HT1080 (cell line): ENCODE data around the gene SAMD4A. TPM values are rescaled to one million over a fixed set of nuclear protein-coding genes. Genes with fewer than 3 reads are reported as not detected.

ENCODE experiments used
- DNase-seq: peaks from one replicate; pipeline ENCODE4 v3.0.0-alpha.2; 2015; ENCODE audit warnings: low read depth
- total RNA-seq: library from RNA; depleted of rRNA; stranded (reverse); fragments of >200 nt; shearing (Covaris generic); gene quantifications from 2 replicates; pipeline ENCODE4 v1.2.3, GENCODE V29; 2014

Gene SAMD4A
- total RNA-seq, 1 experiment from 2014 or later, result 16.3 TPM

DNA sequence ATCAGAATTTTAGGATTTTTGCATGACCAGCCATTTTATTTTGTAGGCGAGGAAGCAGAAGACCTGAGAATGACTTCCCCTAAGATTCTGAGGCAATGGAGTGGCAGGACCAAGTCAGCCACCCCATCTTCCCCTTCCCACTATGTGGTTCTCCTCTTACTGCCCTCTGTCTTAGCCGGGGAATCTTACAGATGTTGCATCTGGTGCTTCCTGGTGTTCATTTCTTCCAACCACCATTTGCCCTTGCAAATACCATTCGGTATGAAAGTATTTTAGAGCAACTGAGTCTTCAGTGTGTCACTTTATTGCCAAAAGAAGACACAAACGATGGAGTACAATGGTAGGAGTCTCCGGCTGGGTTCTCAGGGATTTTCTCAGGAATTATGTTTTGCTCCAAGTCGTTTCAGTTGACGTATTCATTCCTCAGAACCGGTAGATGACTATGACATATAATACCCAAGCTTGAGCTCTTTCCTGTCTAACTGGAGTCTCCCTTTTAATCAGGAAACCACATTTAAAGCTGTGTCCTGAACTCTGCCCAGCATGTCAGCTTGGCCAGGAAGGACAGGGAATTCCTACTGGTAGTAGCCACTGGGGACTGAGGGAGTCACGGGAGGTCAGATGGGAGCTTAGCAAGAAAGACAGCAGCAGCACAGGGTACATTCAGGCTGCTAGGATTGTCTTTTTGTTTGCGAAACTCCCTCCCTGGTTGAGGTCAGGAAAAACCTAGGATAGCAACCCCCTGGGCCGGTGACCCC is 87.0 kb downstream of the SAMD4A start:
- DNase-seq, result peak; percentile 93

DNA sequence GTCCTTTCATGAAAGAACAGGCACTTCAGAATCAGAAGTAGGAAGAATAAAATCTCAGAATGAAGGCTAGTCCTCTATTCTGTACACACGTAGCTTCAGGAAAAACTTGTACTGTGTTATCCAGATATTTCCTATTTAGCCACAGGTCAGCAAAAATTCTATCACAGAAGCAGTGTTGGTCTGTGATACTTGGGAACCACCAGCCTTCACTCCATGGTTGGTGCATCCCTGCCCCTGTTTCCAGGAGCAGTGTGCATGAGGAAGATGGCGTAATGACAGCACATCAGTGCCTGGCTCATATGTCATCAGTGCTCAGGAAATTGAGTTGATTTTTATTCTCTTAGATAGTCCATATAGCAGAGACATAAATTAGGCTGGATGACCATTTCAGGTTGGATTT is 87.7 kb downstream of the SAMD4A start:
- peak; percentile 20 for DNase-seq

DNA sequence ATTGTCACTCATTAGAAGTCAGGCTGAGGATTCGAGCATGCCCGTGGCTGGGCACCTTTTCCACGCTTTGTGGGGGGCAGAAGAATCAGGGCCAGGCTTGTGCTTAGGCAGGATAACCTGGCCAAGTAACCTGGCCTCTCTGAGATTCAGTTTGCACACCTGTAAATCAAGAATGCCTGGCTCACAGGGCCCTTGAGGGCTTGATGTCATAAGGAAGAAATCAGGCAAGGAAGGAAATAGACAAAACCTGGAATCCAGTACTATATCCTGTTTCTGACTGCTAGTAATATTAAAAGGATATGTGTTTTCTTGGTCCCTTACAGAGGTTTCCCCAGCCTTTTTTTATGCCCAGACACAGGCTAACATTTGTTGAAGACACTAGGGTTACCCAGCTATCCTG is 91.9 kb downstream of the SAMD4A start:
- no peak for DNase-seq

DNA sequence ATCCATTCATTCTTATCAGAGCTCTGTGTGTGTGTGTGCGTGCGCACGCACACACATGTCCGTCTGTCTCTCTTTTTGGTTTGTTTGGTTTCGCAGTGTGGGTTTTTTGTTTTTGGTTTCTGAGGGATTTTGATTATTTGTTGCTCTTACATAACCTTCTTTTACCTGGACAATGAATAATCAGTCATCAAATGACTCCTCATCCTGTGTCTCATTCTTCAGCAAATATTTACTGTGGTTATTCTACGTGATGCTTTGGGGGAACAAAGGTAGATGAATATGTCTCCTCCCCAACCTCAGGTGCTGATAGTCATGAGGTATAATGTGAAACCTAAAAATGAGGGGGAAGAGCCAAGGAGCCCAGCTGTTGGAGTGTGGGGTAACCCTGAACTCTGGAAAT is 92.4 kb downstream of the SAMD4A start:
- DNase-seq, result no peak

DNA sequence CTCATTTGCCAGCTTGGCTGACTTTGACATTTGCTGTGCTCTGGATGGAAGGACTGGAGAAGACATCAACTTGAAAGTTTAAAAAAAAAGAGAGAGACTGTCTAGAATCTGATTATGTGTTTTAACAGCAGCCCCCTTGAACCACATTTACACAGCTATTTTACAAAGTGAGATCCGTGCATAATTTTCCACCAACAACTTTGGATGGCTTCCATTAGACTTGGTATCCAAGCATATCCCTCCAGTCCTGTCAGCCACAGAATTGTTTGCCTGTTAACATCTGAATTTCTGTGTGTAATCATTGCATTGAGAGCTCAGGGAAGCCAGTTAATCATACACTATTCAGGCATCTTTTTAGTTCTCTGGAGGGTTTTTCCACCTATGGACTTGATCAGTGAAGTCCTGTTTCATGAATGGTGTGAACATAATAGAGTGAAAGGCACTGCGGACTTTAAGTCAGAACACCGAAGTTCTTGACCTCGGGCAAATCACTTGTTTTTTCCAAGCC is 93.7 kb downstream of the SAMD4A start:
- no peak for DNase-seq

DNA sequence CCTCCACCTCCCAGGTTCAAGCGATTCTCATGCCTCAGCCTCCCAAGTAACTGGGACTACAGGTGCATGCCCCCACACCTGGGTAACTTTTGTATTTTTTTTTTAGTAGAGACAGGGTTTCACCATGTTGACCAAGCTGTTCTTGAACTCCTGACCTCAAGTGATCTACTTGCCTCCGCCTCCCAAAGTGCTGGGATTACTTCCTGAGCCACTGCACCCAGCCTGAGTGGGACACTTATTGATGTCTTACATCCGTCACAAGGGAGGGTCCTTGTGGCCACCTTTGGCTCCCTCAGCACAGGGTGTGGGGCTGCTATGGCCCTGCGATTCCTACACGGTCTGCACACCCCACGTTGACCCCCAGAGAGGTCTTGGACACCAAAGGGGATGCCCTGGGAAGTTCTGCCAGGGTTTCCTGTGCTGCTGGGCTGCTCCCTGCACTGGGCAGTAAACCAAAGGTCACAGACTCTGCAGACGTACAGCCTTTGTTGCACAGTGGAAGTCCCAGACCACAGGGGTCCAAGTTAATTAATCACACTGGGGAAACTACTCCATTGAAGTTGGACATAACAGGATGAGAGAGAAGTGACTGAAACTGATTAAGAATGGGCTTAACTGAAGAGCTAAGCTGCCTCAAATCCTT is 95.7 kb downstream of the SAMD4A start:
- DNase-seq, result no peak

DNA sequence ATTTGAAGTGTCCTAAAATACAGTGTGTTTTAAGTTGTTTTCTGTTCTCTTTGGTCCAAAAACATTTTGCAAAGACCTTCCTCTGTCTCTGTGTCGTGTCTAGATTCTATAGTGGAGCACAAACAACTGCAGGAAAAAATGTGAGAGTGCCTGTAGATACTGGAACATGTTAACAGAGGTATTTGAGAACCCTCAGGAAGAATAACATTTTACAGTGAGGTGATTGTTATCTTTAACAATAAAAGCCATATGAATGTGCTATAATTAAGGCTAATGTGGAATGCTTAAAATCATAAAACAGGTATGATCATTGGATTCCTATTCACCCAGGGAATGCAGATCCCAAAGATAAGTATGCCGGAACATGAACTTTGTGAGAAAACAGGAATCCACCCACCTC is 98.0 kb downstream of the SAMD4A start:
- no peak for DNase-seq

DNA sequence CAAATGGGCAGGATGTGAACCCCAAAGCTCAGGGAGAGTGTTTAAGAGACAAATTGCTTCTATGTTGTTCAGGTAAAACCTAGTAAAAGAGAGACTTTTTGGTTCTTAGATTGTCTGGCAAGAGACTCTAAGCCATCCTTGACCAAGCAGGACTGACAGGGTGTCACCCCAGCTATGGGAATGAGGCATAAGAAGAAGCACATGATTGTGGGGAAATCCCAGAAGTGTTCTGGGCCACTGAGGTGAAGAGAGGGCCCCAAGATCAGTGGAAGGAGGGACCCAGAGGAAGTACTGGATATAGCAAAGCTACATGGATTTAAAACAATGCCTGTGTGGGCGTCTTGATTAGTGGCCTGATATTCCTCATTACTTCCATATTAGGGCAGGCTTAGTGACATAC is 99.0 kb downstream of the SAMD4A start:
- no peak for DNase-seq

DNA sequence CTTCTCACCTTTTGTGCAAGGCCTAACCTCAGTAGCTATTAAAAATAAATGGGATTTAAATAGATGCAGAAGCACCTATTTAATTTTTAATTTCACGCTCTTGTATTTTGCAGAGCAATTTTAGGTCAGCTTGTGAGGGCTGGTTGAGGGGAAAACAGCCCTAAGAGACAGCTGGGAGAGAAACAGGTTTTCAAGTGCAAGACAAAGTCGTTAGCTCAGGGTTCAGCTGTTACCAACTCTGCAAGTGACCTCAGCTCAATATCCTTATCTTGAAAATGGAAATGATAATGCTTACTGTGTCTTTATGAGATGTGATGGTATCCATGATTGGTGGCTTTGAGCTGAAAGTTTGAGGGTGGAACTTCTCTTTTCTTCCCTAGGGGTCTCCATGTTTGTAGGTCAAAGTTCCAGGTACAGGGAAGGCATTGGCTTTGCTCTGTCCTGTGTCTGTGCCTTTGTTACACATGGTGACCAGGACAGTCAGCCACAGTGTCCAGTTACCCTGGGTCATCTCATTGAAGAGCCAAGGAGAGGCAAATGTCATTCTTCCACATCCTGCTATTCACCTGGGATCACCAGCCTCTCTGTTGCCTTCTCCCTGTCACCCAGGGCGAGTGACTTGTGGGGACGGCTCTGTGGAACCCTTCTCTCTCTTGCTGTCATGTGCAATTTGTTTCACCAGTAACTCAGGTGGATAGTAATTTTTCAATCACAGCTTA is 100.3 kb downstream of the SAMD4A start:
- no peak for DNase-seq

DNA sequence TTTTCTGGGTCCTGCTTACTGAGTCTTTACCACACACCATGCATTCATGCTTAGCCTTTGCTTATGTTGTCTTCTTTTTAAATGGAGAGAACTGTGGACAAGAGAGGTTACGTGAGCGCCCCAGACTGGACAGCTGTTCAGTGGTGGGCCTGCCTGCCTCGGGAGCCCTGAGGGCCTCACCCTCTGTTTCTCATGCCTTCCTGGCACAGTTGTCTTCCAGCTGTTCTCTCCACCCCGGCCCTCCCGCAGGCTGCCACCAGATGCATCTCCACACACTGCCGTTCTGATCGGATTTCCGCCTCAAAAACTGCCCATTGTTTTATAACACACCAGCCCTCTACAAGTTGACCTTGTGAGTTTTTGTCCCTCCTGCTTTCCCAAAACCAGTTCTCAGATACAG is 100.8 kb downstream of the SAMD4A start:
- DNase-seq, result no peak

DNA sequence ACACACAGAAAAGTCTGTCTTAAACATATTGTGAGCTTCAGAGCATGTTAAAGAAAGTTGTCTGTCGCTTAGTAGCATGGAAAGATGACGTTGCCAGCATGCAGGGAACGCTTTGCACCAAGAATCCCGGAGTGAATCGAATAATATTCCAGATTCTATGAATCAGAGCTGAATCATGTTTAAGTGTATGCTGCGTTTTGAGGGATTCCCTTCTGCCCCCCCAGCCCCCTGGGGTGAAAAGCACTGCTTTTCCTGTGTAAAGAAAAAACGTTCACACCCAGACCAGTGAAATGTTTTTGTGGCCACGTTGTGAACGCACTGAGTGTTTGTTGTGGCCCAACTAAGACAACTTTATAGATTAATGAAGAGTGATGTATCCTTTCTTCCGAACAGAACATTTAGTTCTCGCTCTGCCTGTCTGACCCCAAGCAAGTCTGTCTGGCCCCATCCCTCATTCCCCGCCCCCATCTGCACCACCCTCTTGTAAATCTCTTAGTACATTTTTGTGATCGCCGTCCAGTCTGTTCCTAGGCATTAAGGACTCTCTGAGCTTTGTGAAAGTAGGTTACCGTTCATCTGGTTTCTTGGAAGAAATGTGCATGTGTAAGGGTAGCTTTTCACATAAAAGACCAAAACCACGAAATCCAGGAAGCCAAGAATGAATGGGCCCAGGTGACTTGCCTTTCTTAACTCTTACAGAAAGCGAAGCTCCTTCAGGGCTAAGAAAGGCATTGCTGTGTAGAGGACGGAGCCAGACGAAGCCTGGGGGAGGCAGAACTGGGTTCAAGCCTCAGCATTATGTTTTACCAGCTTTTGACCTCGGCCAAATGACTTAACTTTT is 103.0 kb downstream of the SAMD4A start:
- peak; percentile 89 for DNase-seq

DNA sequence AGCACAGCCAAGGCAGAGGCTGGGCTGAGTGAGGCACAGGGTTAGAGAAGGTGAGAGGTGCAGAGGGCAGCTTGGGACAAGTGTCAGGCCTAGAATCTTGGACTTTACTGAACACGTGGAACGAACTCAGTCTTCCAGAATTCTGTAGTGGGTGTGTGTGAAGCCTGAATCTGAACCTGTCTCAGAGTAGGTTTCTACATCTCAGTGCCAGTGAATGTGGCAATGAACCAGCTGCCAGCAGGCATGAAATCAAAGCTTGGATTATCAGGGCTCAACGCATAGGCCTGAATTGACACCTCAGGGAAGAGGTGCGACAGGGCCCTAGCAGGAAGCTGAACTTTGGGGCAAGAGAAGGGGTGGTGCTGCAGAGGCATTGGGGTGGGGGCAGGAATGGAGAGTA is 104.6 kb downstream of the SAMD4A start:
- no peak for DNase-seq

DNA sequence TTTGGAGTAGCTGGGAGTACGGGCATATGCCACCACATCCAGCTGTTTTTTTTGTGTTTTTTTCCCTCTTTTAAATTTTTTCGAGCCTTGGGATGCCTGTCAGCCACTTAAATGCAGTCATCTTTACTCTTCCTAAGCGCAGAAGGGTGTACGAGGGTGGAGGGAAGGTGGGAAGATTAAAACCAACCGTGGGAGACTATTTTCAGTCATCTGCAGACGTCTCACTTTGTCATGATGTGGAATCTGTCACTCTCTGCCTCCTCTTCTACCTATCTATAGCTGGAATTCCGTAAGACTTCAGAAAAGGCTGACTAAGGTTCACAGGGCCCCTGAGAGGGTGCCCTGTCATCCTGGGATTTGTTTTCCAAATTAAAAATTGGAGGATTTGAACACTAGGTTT is 105.3 kb downstream of the SAMD4A start:
- no peak for DNase-seq

DNA sequence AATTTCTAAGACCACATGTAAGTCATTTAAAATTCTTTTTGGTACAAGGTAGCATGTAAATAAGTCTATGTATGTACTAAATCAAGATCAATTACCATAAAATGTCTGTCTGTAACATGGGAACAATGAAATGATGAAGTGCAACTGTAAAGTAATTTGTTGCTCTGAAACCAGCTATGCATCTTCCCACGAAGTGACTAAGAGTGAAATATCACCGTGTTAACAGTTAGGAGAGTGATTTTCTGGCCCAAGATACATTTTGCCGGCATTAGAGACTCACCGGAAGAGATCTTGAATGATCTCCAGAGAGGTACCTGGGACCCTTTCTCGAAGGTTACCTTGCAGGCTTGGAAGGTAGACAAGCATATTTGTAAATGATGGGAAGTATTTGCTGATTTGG is 105.8 kb downstream of the SAMD4A start:
- DNase-seq, result no peak

DNA sequence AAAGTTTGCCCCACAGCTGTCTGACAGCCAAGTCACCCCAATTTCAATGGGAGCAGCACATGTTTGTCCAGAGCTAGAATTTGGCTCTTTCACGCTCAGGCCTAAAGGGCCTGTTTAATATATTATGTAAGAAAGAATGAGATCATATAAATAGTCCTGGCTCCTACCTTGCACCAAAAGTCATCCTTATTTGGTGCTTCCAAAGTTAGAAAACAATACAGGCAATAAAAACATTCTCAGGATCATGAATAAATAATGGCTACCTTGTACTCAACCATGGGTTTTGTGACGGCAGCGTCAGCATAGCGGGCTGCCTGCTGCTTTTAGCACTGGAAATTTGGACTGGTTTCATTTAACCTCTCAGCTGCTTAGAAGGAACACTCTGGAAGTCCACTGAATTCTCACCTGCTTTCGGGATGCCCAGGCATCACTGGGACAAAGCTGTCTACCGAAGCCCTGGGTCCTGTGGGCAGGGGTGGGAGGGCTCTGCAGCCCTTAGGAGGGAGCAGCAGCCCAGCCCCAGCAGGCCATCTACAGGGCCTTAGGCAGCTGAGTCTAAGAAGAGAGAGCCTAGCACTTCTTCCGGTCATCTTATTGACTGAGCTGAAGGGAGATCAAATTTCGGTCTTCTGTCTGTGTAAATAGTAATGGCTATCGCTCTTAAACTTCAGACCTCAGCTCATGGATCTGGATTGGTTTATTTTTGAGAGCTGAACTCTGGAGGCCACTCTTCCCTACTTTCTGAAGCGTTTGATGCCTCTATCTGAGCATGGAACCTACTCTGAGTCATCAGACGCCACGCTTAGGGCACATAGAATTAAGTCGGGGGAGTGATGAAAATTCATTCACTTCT is 106.5 kb downstream of the SAMD4A start:
- DNase-seq, result no peak

DNA sequence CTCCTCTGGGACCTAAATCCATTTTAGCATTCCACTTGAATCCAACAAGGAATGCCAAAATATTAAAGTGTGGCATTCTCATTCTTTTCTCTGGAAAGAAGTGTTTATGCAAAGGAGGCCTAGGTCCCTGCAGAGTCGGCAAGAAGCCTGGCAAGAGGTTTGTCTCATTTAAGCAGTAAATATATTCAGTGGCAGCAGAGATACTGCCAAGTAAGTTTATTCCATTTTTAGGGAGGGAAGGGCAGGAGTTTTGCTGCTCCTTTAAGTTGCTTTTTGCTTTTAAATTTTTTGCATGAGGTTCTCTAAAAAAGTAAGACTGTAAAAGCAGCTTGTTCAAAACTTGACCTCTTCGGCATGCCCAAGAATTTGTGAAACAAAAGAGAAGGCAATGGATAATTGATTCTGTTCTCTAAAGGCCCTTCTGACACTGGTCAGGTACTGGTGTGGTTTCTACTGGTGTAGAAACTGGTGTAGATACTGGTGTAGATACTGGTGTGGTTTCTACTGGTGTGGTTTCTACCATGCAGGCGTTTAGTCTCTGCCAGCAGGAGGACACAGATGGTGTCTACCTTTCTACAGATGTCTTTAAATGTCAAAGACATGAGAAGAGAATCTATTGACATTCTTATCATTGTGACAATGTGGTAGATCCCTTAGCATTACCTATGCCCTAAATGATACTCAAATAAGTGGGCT is 107.3 kb downstream of the SAMD4A start:
- DNase-seq, result no peak

DNA sequence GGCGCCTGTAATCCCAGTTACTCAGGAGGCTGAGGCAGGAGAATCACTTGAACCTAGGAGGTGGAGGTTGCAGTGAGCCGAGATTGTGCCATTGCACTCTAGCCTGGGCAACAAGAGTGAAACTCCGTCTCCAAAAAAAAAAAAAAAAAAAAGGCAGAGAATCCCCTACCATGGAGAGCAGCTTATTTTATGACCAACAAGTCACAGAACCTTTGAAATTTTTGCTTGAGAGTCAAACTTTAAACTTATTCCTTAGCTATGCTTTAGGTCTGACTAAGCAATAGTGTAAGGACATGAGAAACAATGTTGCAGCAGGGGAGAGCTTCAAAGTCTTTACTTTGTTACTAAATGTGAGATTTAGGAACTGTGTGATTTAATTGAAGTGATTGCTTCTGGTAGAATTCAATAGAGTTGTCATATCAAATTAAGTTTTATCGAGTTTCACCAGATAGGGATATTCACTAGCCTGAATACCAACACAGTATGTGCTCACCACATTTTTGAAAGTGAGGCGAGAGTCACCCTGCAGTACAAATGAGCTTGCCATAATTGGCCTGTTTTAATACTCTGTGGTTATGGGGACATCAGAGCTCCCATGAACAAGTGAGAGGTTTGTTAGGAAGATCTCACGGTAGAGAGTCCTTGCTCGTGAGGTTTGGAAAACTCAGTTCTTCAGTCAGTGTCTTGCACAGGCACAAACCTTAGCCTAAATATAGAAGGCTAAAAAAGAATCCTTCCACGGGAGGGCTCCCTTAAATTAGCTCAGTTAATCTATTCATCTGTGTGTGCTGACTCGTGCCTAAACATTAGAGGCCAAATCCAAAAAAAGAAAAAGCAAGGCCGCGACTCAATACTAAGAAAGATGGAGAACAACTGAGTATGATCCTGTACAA is 108.6 kb downstream of the SAMD4A start:
- no peak for DNase-seq

DNA sequence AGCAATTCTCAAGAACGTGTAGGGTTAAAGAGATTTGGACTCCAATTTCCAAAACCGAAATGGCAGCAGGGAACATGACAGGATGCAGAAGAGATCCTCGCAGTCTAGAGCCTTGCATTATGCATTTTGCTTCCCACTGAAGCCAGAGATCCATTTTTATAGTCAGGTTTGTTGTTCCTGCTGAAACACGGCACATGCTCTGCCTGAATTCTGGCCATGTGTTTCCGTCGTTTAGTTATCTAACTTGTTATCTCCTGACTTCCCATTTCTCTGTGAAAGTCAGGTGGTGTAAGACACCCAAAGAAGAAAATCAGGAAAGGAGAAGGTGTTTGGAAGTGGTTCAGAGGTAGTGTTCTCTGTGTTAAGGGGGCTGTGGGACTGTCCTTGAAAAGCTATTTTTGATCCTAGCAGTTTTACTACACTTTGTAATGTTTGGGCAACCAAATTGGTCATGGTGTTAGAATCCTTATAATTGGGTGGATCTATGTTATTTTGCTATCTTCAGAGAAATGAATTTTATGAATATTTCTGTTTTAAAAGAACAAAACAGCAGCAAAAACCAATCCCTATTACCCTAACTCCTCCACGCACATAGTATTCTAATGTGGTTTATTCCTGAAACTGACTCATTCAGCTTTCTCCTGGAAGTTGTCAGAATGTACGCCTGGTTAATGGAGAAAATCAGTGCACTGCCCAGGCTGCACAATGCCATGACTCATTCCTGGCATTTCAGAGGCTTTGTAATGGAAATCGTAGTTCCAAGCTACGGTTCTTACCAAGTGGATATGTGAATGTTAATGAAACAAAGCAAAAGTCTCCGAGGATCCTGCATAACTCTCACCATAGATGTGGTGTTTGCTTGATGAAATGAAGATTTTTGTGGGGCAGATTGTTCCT is 110.1 kb downstream of the SAMD4A start:
- peak; percentile 93 for DNase-seq
